IPS-18a (cell line): ENCODE data around the gene SLC35G3.
"Not testable (repeated sequence)": the region's sequence is repeated elsewhere in the genome, so short reads cannot be mapped to it uniquely, and the experiment has no call there.

Source experiments
- H3K27ac ChIP-seq: one replicate; pipeline ENCODE4 v1.5.1; 2013; ENCODE audit warnings: low read length
- H3K27me3 ChIP-seq: one replicate; pipeline ENCODE4 v1.6.1; 2013; ENCODE audit warnings: mild to moderate bottlenecking, low read length; ENCODE audit not compliant: control insufficient read depth, insufficient read depth
- H3K36me3 ChIP-seq: one replicate; pipeline ENCODE4 v1.6.1; 2013; ENCODE audit warnings: low read depth, low read length; ENCODE audit not compliant: control insufficient read depth
- H3K4me1 ChIP-seq: one replicate; pipeline ENCODE4 v1.6.1; 2013; ENCODE audit warnings: low read depth, low read length; ENCODE audit not compliant: control insufficient read depth
- H3K4me3 ChIP-seq: one replicate; pipeline ENCODE4 v1.5.1; 2013; ENCODE audit warnings: low read length
- H3K9ac ChIP-seq: one replicate; pipeline ENCODE4 v1.6.1; 2013; ENCODE audit warnings: mild to moderate bottlenecking, low read length, moderate library complexity
- H3K9me3 ChIP-seq: one replicate; pipeline ENCODE4 v1.6.1; 2013; ENCODE audit warnings: low read depth, low read length; ENCODE audit not compliant: control insufficient read depth

The SLC35G3 gene

GRCh38 chr17:35234315-35234714, 40.1 kb upstream of the SLC35G3 start:
- H3K4me1 ChIP-seq, H3K27me3 ChIP-seq, H3K9ac ChIP-seq, H3K9me3 ChIP-seq, H3K27ac ChIP-seq, H3K4me3 ChIP-seq, H3K36me3 ChIP-seq: not testable (repeated sequence)

GRCh38 chr17:35229638-35230037, 35.4 kb upstream of the SLC35G3 start:
- H3K4me3 ChIP-seq, result no peak overlapping the region
- no peaks in the 10 kb centered on the region for H3K9me3 ChIP-seq
- H3K4me1 ChIP-seq, result no peaks in the 10 kb centered on the region
- no peak overlapping the region for H3K9ac ChIP-seq
- no peaks in the 10 kb centered on the region for H3K27me3 ChIP-seq
- H3K36me3 ChIP-seq, result no peaks in the 10 kb centered on the region
- no peak overlapping the region for H3K27ac ChIP-seq

GRCh38 chr17:35227546-35227945, 33.4 kb upstream of the SLC35G3 start:
- Histone ChIP-seq H3K36me3 (no peaks in the 10 kb centered on the region), H3K27me3 (no peaks in the 10 kb centered on the region), H3K9ac (no peak overlapping the region), H3K4me3 (no peak overlapping the region), H3K4me1 (no peaks in the 10 kb centered on the region), H3K9me3 (no peaks in the 10 kb centered on the region), H3K27ac (no peak overlapping the region)

GRCh38 chr17:35224436-35224835, 30.2 kb upstream of the SLC35G3 start:
- Histone ChIP-seq H3K36me3 (no peaks in the 10 kb centered on the region), H3K4me1 (no peaks in the 10 kb centered on the region), H3K4me3 (no peak overlapping the region), H3K27ac (no peak overlapping the region), H3K9ac (no peak overlapping the region), H3K27me3 (no peaks in the 10 kb centered on the region), H3K9me3 (no peaks in the 10 kb centered on the region)

- no peaks in the 10 kb centered on the region for H3K36me3 ChIP-seq
- H3K4me3 ChIP-seq, result no peak overlapping the region
- H3K9me3 ChIP-seq, result no peaks in the 10 kb centered on the region
- no peaks in the 10 kb centered on the region for H3K4me1 ChIP-seq
- no peak overlapping the region for H3K9ac ChIP-seq
- no peaks in the 10 kb centered on the region for H3K27me3 ChIP-seq
- H3K27ac ChIP-seq, result no peak overlapping the region
These were observed 28.3 kb upstream of the SLC35G3 start for GRCh38 chr17:35222452-35222851.

- Histone ChIP-seq H3K4me3 (no peak overlapping the region), H3K36me3 (no peaks in the 10 kb centered on the region), H3K27me3 (no peaks in the 10 kb centered on the region), H3K4me1 (peaks cover 3% of the 10 kb centered on the region), H3K9ac (no peak overlapping the region), H3K27ac (no peak overlapping the region), H3K9me3 (no peaks in the 10 kb centered on the region)
These were observed 24.7 kb upstream of the SLC35G3 start for GRCh38 chr17:35218915-35219314.

GRCh38 chr17:35217107-35217506, 22.9 kb upstream of the SLC35G3 start:
- Histone ChIP-seq H3K27ac (no peak overlapping the region), H3K4me3 (no peak overlapping the region), H3K4me1 (peaks cover 3% of the 10 kb centered on the region), H3K9me3 (no peaks in the 10 kb centered on the region), H3K36me3 (no peaks in the 10 kb centered on the region), H3K27me3 (no peaks in the 10 kb centered on the region), H3K9ac (no peak overlapping the region)

GRCh38 chr17:35214631-35215273, 20.6 kb upstream of the SLC35G3 start:
- Histone ChIP-seq H3K36me3 (no peaks in the 10 kb centered on the region), H3K27ac (no peak overlapping the region), H3K4me3 (no peak overlapping the region), H3K27me3 (no peaks in the 10 kb centered on the region), H3K4me1 (peaks cover 3% of the 10 kb centered on the region), H3K9me3 (no peaks in the 10 kb centered on the region), H3K9ac (no peak overlapping the region)

- Histone ChIP-seq H3K4me1 (peaks cover 3% of the 10 kb centered on the region), H3K9ac (no peak overlapping the region), H3K27me3 (no peaks in the 10 kb centered on the region), H3K27ac (no peak overlapping the region), H3K9me3 (no peaks in the 10 kb centered on the region), H3K36me3 (no peaks in the 10 kb centered on the region), H3K4me3 (no peak overlapping the region)
These were observed 20.0 kb upstream of the SLC35G3 start for GRCh38 chr17:35214192-35214591.

- H3K27ac ChIP-seq, result no peak overlapping the region
- H3K9me3 ChIP-seq, result no peaks in the 10 kb centered on the region
- no peak overlapping the region for H3K4me3 ChIP-seq
- no peaks in the 10 kb centered on the region for H3K27me3 ChIP-seq
- peaks cover 3% of the 10 kb centered on the region for H3K4me1 ChIP-seq
- no peaks in the 10 kb centered on the region for H3K36me3 ChIP-seq
- no peak overlapping the region for H3K9ac ChIP-seq
These were observed 19.3 kb upstream of the SLC35G3 start for GRCh38 chr17:35213412-35213940.

- no peak overlapping the region for H3K9ac ChIP-seq
- no peaks in the 10 kb centered on the region for H3K9me3 ChIP-seq
- no peaks in the 10 kb centered on the region for H3K27me3 ChIP-seq
- peaks cover 3% of the 10 kb centered on the region for H3K4me1 ChIP-seq
- no peak overlapping the region for H3K4me3 ChIP-seq
- no peaks in the 10 kb centered on the region for H3K36me3 ChIP-seq
- H3K27ac ChIP-seq, result no peak overlapping the region
These were observed 18.5 kb upstream of the SLC35G3 start for GRCh38 chr17:35212668-35213067.

GRCh38 chr17:35210741-35211140, 16.5 kb upstream of the SLC35G3 start:
- Histone ChIP-seq H3K4me1 (peaks cover under 1% of the 10 kb centered on the region), H3K27me3 (no peaks in the 10 kb centered on the region), H3K27ac (no peak overlapping the region), H3K36me3 (no peaks in the 10 kb centered on the region), H3K9me3 (no peaks in the 10 kb centered on the region), H3K4me3 (no peak overlapping the region), H3K9ac (no peak overlapping the region)
